ENCODE measurements around the gene CFAP43.

CFAP43 gene

GRCh38 chr10:104113376-104113956 lies 118.7 kb downstream of the CFAP43 start:
- H3K36me3 Mint-ChIP-seq: no peaks in the 10 kb centered on the region
- H3K4me1 Mint-ChIP-seq (ENCODE audit: low read depth): peaks cover 27% of the 10 kb centered on the region
- no peak overlapping the region for H3K27ac Mint-ChIP-seq
- no peak overlapping the region for H3K4me3 Mint-ChIP-seq
- H3K27me3 Mint-ChIP-seq: peaks cover 2% of the 10 kb centered on the region
- H3K9me3 Mint-ChIP-seq (ENCODE audit: low read depth): peaks cover 4% of the 10 kb centered on the region

GRCh38 chr10:104109908-104110662 lies 122.1 kb downstream of the CFAP43 start:
- H3K9me3 Mint-ChIP-seq (ENCODE audit: low read depth): peaks cover 4% of the 10 kb centered on the region
- peaks cover 12% of the 10 kb centered on the region for H3K4me1 Mint-ChIP-seq (ENCODE audit: low read depth)
- no peaks in the 10 kb centered on the region for H3K36me3 Mint-ChIP-seq
- peak overlapping the region; percentile 37 for H3K27ac Mint-ChIP-seq
- H3K27me3 Mint-ChIP-seq: no peaks in the 10 kb centered on the region
- H3K4me3 Mint-ChIP-seq: peak overlapping the region; percentile 25

GRCh38 chr10:104104926-104105325 lies 127.2 kb downstream of the CFAP43 start:
- no peak overlapping the region for H3K27ac Mint-ChIP-seq
- H3K4me3 Mint-ChIP-seq: no peak overlapping the region
- H3K36me3 Mint-ChIP-seq: no peaks in the 10 kb centered on the region
- H3K27me3 Mint-ChIP-seq: peaks cover 2% of the 10 kb centered on the region
- peaks cover 3% of the 10 kb centered on the region for H3K9me3 Mint-ChIP-seq (ENCODE audit: low read depth)
- H3K4me1 Mint-ChIP-seq (ENCODE audit: low read depth): peaks cover 8% of the 10 kb centered on the region

- Mint-ChIP-seq H3K36me3 (no peaks in the 10 kb centered on the region), H3K4me3 (no peak overlapping the region), H3K9me3 (ENCODE audit: low read depth) (no peaks in the 10 kb centered on the region), H3K27ac (no peak overlapping the region), H3K27me3 (peaks cover 2% of the 10 kb centered on the region), H3K4me1 (ENCODE audit: low read depth) (peaks cover 4% of the 10 kb centered on the region)
Measured at GRCh38 chr10:104104418-104104817, 127.7 kb downstream of the CFAP43 start.

- no peaks in the 10 kb centered on the region for H3K9me3 Mint-ChIP-seq (ENCODE audit: low read depth)
Measured at GRCh38 chr10:104103956-104104355, 128.2 kb downstream of the CFAP43 start.

GRCh38 chr10:104101902-104102301 lies 130.3 kb downstream of the CFAP43 start:
- H3K36me3 Mint-ChIP-seq: peaks cover 2% of the 10 kb centered on the region
- no peak overlapping the region for H3K4me3 Mint-ChIP-seq
- peaks cover 6% of the 10 kb centered on the region for H3K4me1 Mint-ChIP-seq (ENCODE audit: low read depth)
- no peak overlapping the region for H3K27ac Mint-ChIP-seq
- peaks cover 2% of the 10 kb centered on the region for H3K27me3 Mint-ChIP-seq
- no peaks in the 10 kb centered on the region for H3K9me3 Mint-ChIP-seq (ENCODE audit: low read depth)

More at GRCh38 chr10:104103956-104104355, 128.2 kb downstream of the CFAP43 start:
- Mint-ChIP-seq H3K27me3 (peaks cover 2% of the 10 kb centered on the region), H3K4me3 (no peak overlapping the region), H3K36me3 (no peaks in the 10 kb centered on the region), H3K27ac (no peak overlapping the region), H3K4me1 (ENCODE audit: low read depth) (peaks cover 6% of the 10 kb centered on the region)

GRCh38 chr10:104100795-104101194 lies 131.4 kb downstream of the CFAP43 start:
- H3K9me3 Mint-ChIP-seq (ENCODE audit: low read depth): no peaks in the 10 kb centered on the region
- H3K4me1 Mint-ChIP-seq (ENCODE audit: low read depth): peaks cover 6% of the 10 kb centered on the region
- no peak overlapping the region for H3K27ac Mint-ChIP-seq
- H3K36me3 Mint-ChIP-seq: peaks cover 4% of the 10 kb centered on the region
- peaks cover 2% of the 10 kb centered on the region for H3K27me3 Mint-ChIP-seq
- no peak overlapping the region for H3K4me3 Mint-ChIP-seq

- peaks cover 4% of the 10 kb centered on the region for H3K36me3 Mint-ChIP-seq
- peaks cover 5% of the 10 kb centered on the region for H3K4me1 Mint-ChIP-seq (ENCODE audit: low read depth)
- no peaks in the 10 kb centered on the region for H3K9me3 Mint-ChIP-seq (ENCODE audit: low read depth)
- H3K27ac Mint-ChIP-seq: no peak overlapping the region
- peaks cover 2% of the 10 kb centered on the region for H3K27me3 Mint-ChIP-seq
- no peak overlapping the region for H3K4me3 Mint-ChIP-seq
Measured at GRCh38 chr10:104099941-104100340, 132.2 kb downstream of the CFAP43 start.

- Mint-ChIP-seq H3K27ac (no peak overlapping the region), H3K9me3 (ENCODE audit: low read depth) (no peaks in the 10 kb centered on the region), H3K27me3 (peaks cover 2% of the 10 kb centered on the region), H3K4me3 (no peak overlapping the region), H3K4me1 (ENCODE audit: low read depth) (peaks cover 4% of the 10 kb centered on the region), H3K36me3 (peaks cover 4% of the 10 kb centered on the region)
Measured at GRCh38 chr10:104099269-104099668, 132.9 kb downstream of the CFAP43 start.

GRCh38 chr10:104098358-104098925 lies 133.7 kb downstream of the CFAP43 start:
- peaks cover 2% of the 10 kb centered on the region for H3K27me3 Mint-ChIP-seq
- H3K36me3 Mint-ChIP-seq: peaks cover 4% of the 10 kb centered on the region
- no peak overlapping the region for H3K4me3 Mint-ChIP-seq
- no peak overlapping the region for H3K27ac Mint-ChIP-seq
- peaks cover 5% of the 10 kb centered on the region for H3K9me3 Mint-ChIP-seq (ENCODE audit: low read depth)
- H3K4me1 Mint-ChIP-seq (ENCODE audit: low read depth): peaks cover 10% of the 10 kb centered on the region

GRCh38 chr10:104096692-104097091 lies 135.5 kb downstream of the CFAP43 start:
- Mint-ChIP-seq H3K9me3 (ENCODE audit: low read depth) (peaks cover 5% of the 10 kb centered on the region), H3K4me3 (no peak overlapping the region), H3K27ac (no peak overlapping the region), H3K27me3 (no peaks in the 10 kb centered on the region), H3K36me3 (peaks cover 4% of the 10 kb centered on the region), H3K4me1 (ENCODE audit: low read depth) (peaks cover 14% of the 10 kb centered on the region)

- peaks cover 4% of the 10 kb centered on the region for H3K36me3 Mint-ChIP-seq
- peaks cover 5% of the 10 kb centered on the region for H3K9me3 Mint-ChIP-seq (ENCODE audit: low read depth)
- H3K4me3 Mint-ChIP-seq: no peak overlapping the region
- no peak overlapping the region for H3K27ac Mint-ChIP-seq
- peaks cover 15% of the 10 kb centered on the region for H3K4me1 Mint-ChIP-seq (ENCODE audit: low read depth)
- no peaks in the 10 kb centered on the region for H3K27me3 Mint-ChIP-seq
Measured at GRCh38 chr10:104092749-104093148, 139.4 kb downstream of the CFAP43 start.

- Mint-ChIP-seq H3K4me3 (no peak overlapping the region), H3K27ac (no peak overlapping the region), H3K9me3 (ENCODE audit: low read depth) (peaks cover 5% of the 10 kb centered on the region), H3K4me1 (ENCODE audit: low read depth) (peaks cover 15% of the 10 kb centered on the region), H3K27me3 (no peaks in the 10 kb centered on the region), H3K36me3 (no peaks in the 10 kb centered on the region)
Measured at GRCh38 chr10:104090611-104091010, 141.6 kb downstream of the CFAP43 start.

GRCh38 chr10:104089621-104090020 lies 142.5 kb downstream of the CFAP43 start:
- Mint-ChIP-seq H3K9me3 (ENCODE audit: low read depth) (peaks cover 5% of the 10 kb centered on the region), H3K4me1 (ENCODE audit: low read depth) (peaks cover 13% of the 10 kb centered on the region), H3K27me3 (no peaks in the 10 kb centered on the region), H3K4me3 (no peak overlapping the region), H3K27ac (no peak overlapping the region), H3K36me3 (no peaks in the 10 kb centered on the region)

GRCh38 chr10:104088239-104088638 lies 143.9 kb downstream of the CFAP43 start:
- Mint-ChIP-seq H3K4me3 (no peak overlapping the region), H3K27me3 (no peaks in the 10 kb centered on the region), H3K36me3 (no peaks in the 10 kb centered on the region), H3K4me1 (ENCODE audit: low read depth) (peaks cover 7% of the 10 kb centered on the region), H3K9me3 (ENCODE audit: low read depth) (no peaks in the 10 kb centered on the region), H3K27ac (no peak overlapping the region)

Measured in activated naive CD8-positive, alpha-beta T cell (primary cell).